ENCODE results near the gene CCDC91.

- TF ChIP-seq SUZ12 (IDR thresholded peaks at IDR 0.05) (no peak), TARDBP (IDR thresholded peaks at IDR 0.05) (no peak), BHLHE40 (IDR thresholded peaks at IDR 0.05; ENCODE audit: borderline replicate concordance) (no peak), FOXK2 (IDR thresholded peaks at IDR 0.05) (no peak), ARNT (IDR thresholded peaks at IDR 0.05) (no peak), LEF1 (IDR thresholded peaks at IDR 0.05; ENCODE audit: borderline replicate concordance) (no peak), L3MBTL2 (conservative IDR thresholded peaks at IDR 0.05) (no peak), FOXM1 (IDR thresholded peaks at IDR 0.05; ENCODE audit: borderline replicate concordance) (no peak), ELF4 (IDR thresholded peaks at IDR 0.05) (no peak), SP1 (IDR thresholded peaks at IDR 0.05) (no peak), NFRKB (IDR thresholded peaks at IDR 0.05) (no peak)
Observed at GRCh38 chr12:28243310-28243633, 53.0 kb downstream of the CCDC91 start.
